Small intestine (tissue), 7 donors: ENCODE results near the gene RFK. TPM values are rescaled to one million over a fixed set of nuclear protein-coding genes. Genes with fewer than 3 reads are reported as not detected.
A peak's percentile ranks its signal among the peaks of the same experiment; 100 is the strongest.

Experiments
- DNase-seq, 2 donors: peaks; one replicate each; pipeline versions ENCODE4 v3.0.0 to v3.0.0-alpha.2; 2013
- FAIRE-seq: peaks from 2 replicates; lab custom pipeline; 2012; peaks lifted over from hg19 to GRCh38; lab: Jason Lieb, UNC
- H3K27ac ChIP-seq, 3 donors: one replicate each; pipeline ENCODE4 v1.5.1; 2013; ENCODE audit warnings: low read length in 2 of 3, mild to moderate bottlenecking in 2 of 3, control low read depth in 1 of 3, inconsistent platforms in 1 of 3, low read depth in 1 of 3, moderate library complexity in 1 of 3
- H3K27me3 ChIP-seq, 3 donors: one replicate each; pipeline ENCODE4 v1.6.1; 2013; ENCODE audit warnings: low read length in 3 of 3, inconsistent platforms in 1 of 3; ENCODE audit not compliant: control insufficient read depth in 3 of 3, insufficient read depth in 3 of 3
- H3K36me3 ChIP-seq, 3 donors: one replicate each; pipeline ENCODE4 v1.6.1; 2013; ENCODE audit warnings: low read length in 3 of 3, inconsistent platforms in 1 of 3, low read depth in 1 of 3, mild to moderate bottlenecking in 1 of 3, moderate library complexity in 1 of 3; ENCODE audit not compliant: control insufficient read depth in 3 of 3, insufficient read depth in 2 of 3
- H3K4me1 ChIP-seq, 3 donors: one replicate each; pipeline ENCODE4 v1.6.1; 2013; ENCODE audit warnings: low read length in 2 of 3, inconsistent platforms in 1 of 3, low read depth in 1 of 3, mild to moderate bottlenecking in 1 of 3, moderate library complexity in 1 of 3; ENCODE audit not compliant: control insufficient read depth in 3 of 3, insufficient read depth in 2 of 3
- H3K4me3 ChIP-seq, 3 donors: one replicate each; pipeline ENCODE4 v1.5.1; 2013; ENCODE audit warnings: low read length in 3 of 3, control low read depth in 1 of 3, inconsistent platforms in 1 of 3, low read depth in 1 of 3, mild to moderate bottlenecking in 1 of 3, moderate library complexity in 1 of 3
- H3K9me3 ChIP-seq, 2 donors: one replicate each; pipeline ENCODE4 v1.6.1; 2013; ENCODE audit warnings: low read depth in 1 of 2, low read length in 1 of 2; ENCODE audit not compliant: control insufficient read depth in 2 of 2, insufficient read depth in 1 of 2
- whole genome bisulfite sequencing, 3 donors: extraction: QIAGEN DNeasy Blood & Tissue Kit; methylation state at CpG; one replicate each; pipeline ENCODE4 v1.1.7; 2013; 5-methylcytosine and 5-hydroxymethylcytosine counted together
- polyA plus RNA-seq, 4 donors: library from polyadenylated mRNA; stranded (reverse) in 3 of 4; unstranded in 1 of 4; fragments of 200-250 nt in 3 of 4; fragments of 120-200 nt in 1 of 4; gene quantifications; one replicate each; pipeline versions ENCODE4 v1.2.1 to v1.2.3, GENCODE V29; 2013
- donor health status: healthy with polysubstance abuse.
- donor health status: control.
- donor health status: control.
- donor health status: Bipolar disorder and iron deficiency.
- donor health status: healthy.

RFK gene
- polyA plus RNA-seq, 4 donors, result 28.3 to 67.3 (median 49.0) TPM

DNA sequence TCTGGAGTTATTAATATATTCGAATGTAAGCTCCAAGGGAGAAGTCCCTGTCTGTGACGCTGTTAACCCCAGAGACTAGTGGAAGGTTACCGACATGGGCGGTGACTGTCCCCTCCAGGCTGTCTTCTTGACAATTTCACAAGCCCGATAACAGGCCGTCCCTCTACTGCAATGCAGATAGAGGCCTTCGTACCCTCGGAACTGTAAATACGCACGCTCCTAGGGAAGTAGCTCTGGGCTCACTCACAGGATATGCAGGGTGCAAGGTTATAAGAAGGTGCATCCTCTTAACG, 680 bp upstream of the RFK start:
- H3K27me3 ChIP-seq, result no peaks in the 10 kb centered on the region
- peaks cover 0 to 2% of the 10 kb centered on the region in 2 donors for H3K9me3 ChIP-seq
- H3K4me3 ChIP-seq, result peak overlapping the region; percentile 83 to 96 (median 93)
- 0 to 1% (median 0%) methylated on average over 11 of the region's 11 CpGs for WGBS, 3 donors
- peak in 1 of 2 donors; percentile 78 for DNase-seq
- peaks cover 0 to 12% (median 6%) of the 10 kb centered on the region in 3 donors for H3K4me1 ChIP-seq
- no peak for FAIRE-seq
- peak overlapping the region; percentile 83 to 99 (median 94) for H3K27ac ChIP-seq
- peaks cover 0 to 9% (median 0%) of the 10 kb centered on the region in 3 donors for H3K36me3 ChIP-seq

DNA sequence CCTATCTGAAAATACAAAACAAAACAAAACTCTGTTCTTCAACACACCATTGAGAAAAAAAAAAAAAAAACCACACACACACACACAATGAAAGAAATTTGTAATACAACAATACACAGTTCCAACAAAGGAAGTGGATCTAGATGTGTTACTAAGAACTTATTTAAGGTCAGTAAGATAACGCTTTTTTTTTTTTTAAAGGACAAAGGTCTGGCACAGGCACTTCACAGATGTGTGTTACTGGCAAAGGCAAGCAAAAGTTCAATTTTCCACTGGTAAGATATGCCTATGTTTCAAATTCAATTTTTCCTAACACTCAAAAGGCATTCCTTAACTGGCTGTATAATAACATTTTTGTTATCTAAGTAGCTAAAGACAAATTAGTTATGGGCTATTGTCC, 3.6 kb downstream of the RFK start:
- no peak for FAIRE-seq
- peaks cover 0 to 21% (median 3%) of the 10 kb centered on the region in 3 donors for H3K36me3 ChIP-seq
- peak; percentile 54 to 64 for DNase-seq
- no peak overlapping the region for H3K27ac ChIP-seq
- WGBS, 3 donors, result 10 to 58% (median 13%) methylated on average over 1 of the region's 1 CpG
- H3K4me3 ChIP-seq, result no peak overlapping the region
- peaks cover 0 to 2% of the 10 kb centered on the region in 2 donors for H3K9me3 ChIP-seq
- no peaks in the 10 kb centered on the region for H3K27me3 ChIP-seq
- peaks cover 0 to 14% (median 6%) of the 10 kb centered on the region in 3 donors for H3K4me1 ChIP-seq

DNA sequence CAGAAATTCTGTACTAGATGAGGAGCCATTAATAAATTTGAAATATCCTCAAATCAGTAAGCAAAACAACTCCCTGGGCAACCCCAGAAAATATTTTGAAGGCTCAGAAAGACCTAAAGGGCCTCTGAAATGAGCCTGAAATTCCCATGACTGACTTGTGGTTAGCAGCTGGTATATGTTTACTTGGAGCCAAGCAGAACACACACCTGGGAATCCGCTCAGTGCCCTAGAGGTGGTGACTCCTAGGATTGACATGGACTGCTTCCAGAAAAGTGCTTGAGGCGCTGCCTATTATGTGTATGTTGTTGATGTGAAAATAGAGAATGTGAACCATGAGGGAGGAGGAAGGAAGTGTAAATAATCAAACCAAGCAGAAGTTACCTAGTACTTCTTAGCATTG, 14.7 kb downstream of the RFK start:
- WGBS, 3 donors, result 56 to 68% (median 61%) methylated on average over 2 of the region's 2 CpGs
- H3K4me3 ChIP-seq, result no peak overlapping the region
- no peaks in the 10 kb centered on the region for H3K9me3 ChIP-seq
- no peak for FAIRE-seq
- no peaks in the 10 kb centered on the region for H3K27me3 ChIP-seq
- H3K36me3 ChIP-seq, result peaks cover 0 to 2% (median 0%) of the 10 kb centered on the region in 3 donors
- H3K4me1 ChIP-seq, result peaks cover 0 to 10% (median 0%) of the 10 kb centered on the region in 3 donors
- DNase-seq, result no peak
- no peak overlapping the region for H3K27ac ChIP-seq

DNA sequence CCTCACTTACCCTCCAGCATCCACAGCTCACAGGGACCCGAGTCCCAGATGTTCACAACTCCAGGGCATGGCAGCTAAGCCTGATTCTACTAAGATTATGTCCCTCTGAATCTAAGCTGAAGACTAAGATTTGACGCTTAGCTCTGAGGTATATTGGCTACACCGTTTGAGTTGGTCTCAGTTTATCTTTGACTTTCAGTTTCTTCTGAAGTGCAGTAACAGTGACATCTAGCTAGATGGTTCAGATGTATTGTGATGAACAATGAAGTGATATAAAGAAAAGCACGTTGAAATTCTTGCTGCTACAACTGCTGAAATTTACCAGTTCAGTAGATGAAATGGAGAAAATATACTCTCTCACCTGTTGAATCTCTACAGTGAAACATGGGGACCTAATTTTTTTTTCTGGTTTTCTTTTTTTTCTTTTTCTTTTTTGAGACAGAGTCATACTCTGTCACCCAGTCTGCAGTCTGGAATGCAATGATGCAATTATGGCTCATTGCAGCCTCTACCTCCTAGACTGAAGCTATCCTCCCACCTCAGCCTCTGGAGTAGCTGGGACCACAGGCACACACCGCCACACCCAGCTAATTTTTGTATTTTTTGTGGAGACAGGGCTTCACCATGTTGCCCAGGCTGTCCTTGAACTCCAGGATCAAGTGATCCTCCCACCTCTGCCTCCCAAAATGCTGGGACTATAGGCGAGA, 15.7 kb downstream of the RFK start:
- Histone ChIP-seq H3K27me3 (no peaks in the 10 kb centered on the region), H3K4me3 (no peak overlapping the region), H3K27ac (no peak overlapping the region), H3K36me3 (peaks cover 0 to 2% (median 0%) of the 10 kb centered on the region in 3 donors), H3K4me1 (peaks cover 0 to 20% (median 0%) of the 10 kb centered on the region in 3 donors), H3K9me3 (no peaks in the 10 kb centered on the region)
- 74 to 78% (median 75%) methylated on average over 6 of the region's 6 CpGs for WGBS, 3 donors
- FAIRE-seq (no peak), DNase-seq (no peak)

DNA sequence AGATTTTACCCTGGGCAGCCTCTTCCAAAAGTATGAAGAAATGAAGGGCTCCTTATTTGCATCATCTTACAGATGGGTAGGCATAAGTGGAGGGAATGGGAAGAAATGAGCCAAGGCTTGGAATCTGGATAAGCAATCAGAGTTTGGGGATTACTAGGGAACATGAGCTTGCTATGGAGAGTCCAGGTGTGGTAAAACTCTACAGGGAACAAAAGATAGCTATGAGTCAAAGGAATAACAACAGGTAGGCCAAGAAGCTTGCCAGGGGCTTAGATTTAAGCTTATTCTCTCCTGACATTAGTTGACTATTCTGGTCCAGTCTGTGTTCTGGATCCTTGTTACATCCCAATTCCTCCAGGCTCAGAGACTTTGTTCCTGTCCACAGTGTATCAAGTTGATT, 16.4 kb downstream of the RFK start:
- peaks cover 0 to 27% (median 1%) of the 10 kb centered on the region in 3 donors for H3K4me1 ChIP-seq
- no peak for DNase-seq
- H3K27ac ChIP-seq, result no peak overlapping the region
- H3K27me3 ChIP-seq, result no peaks in the 10 kb centered on the region
- no peak overlapping the region for H3K4me3 ChIP-seq
- FAIRE-seq, result no peak
- H3K9me3 ChIP-seq, result no peaks in the 10 kb centered on the region
- H3K36me3 ChIP-seq, result no peaks in the 10 kb centered on the region

DNA sequence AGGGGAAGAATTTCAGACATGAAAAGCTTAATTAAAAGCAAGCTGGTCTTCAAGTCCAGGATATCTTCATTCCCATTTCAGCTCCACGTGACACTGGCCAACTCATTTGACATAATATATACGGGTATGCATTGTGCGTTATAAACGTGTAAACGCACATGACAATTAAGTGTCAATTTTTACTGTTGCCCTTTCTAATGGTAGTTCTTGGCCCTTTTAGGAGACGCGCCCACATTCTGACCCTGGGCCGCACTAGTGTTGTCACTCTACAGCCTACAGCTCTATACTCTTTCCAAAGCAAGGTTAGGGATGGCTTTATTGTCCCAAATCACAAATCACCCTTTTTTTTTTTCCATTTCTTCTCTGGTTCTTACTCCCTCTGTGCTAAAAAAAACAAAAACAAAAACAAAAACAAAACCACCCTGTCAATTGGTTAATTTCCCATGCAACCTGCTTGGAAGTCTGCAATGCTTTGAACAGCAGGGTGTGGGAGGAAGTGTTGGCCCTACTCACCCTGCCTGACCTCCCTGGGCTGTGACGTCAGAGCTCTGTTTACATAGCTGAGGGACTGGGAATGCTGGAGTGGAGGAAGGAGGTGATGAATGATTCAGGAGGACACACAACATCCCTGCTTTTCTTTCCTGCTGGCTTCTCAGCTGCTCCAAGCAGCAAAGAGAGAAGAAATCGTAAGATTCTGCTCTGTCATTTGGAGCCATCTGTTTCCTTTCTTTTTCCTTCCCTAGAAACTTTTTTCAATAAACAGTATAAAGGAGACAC, 19.3 kb downstream of the RFK start:
- DNase-seq (peak; percentile 92 to 97), FAIRE-seq (no peak)
- H3K4me1 ChIP-seq, result peaks cover 0 to 35% (median 9%) of the 10 kb centered on the region in 3 donors
- H3K27ac ChIP-seq, result peak overlapping the region; percentile 38 to 81 (median 70)
- no peaks in the 10 kb centered on the region for H3K9me3 ChIP-seq
- H3K4me3 ChIP-seq, result no peak overlapping the region
- WGBS, 3 donors, result 62 to 67% (median 66%) methylated on average over 10 of the region's 10 CpGs
- no peaks in the 10 kb centered on the region for H3K36me3 ChIP-seq
- H3K27me3 ChIP-seq, result no peaks in the 10 kb centered on the region

DNA sequence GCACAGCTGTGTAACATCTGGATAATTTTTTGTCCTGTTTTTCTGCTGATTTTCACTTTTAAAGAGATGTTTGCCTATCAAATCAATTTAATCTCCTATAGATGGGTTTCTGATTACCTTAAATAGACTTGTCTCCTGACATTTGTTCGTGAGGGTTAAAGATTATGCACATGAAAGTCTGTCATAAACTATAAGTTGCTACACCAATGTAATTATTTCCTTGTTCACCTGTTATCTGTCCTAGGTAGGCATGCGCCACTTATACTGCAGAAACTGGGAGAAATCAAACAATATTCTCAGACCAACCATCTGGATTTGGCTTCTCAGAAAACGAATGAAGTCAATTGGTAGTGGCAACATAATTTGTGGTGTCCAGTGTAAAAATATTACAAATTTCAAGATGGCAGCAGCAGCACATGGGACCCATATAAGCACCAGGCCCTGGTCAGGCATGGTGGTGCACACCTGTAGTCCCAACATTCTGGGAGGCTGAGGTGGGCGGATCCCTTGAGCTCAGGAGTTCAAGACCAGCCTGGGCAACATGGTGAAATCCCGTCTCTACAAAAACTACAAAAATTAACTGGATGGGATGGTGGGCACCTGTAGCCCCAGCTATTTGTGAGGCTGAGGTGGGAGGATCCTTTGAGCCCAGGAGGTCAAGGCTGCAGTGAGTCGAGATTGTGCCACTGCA, 20.3 kb downstream of the RFK start:
- peaks cover 0 to 43% (median 9%) of the 10 kb centered on the region in 3 donors for H3K4me1 ChIP-seq
- 44 to 67% (median 55%) methylated on average over 6 of the region's 6 CpGs for WGBS, 3 donors

DNA sequence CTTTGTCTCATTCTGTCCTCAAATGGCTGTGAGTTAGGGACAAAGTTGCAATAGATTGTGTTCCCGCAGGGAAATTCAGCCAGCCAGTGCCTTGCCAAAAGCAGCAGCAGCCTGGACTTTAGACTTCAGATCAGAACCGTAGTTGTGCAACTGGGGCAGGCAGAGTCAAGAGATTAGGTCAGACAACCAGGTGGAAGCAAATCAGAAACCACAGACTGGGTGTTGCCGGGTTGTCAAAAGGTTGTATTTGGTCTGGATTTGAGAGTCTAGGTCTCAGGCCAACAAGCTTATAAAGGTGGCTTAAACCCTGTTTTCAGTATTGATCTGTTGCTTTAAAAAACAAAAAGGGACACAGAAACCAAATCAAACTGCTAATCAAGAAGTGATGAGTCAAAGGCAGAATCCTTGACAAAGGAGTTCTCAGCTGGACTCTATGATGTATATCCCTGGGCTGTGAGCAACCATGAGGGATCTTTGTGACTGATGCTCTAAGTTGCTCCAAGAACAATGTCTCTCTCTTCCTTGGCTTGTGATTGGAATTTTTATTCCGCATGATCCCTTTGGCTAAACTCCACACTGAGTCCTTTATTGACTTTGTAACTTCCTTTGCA, 20.9 kb downstream of the RFK start:
- DNase-seq, result peak; percentile 92 to 97
- H3K4me1 ChIP-seq, result peaks cover 0 to 49% (median 9%) of the 10 kb centered on the region in 3 donors
- no peak for FAIRE-seq

More for the DNA sequence above, 20.3 kb downstream of the RFK start:
- peak in 1 of 2 donors; percentile 52 for DNase-seq
- Histone ChIP-seq H3K27me3 (no peaks in the 10 kb centered on the region), H3K27ac (peak overlapping the region; percentile 38 to 81 (median 70)), H3K4me3 (no peak overlapping the region), H3K9me3 (no peaks in the 10 kb centered on the region), H3K36me3 (no peaks in the 10 kb centered on the region)
- FAIRE-seq, result no peak

More for the DNA sequence above, 20.9 kb downstream of the RFK start:
- no peaks in the 10 kb centered on the region for H3K9me3 ChIP-seq
- no peak overlapping the region for H3K4me3 ChIP-seq
- no peaks in the 10 kb centered on the region for H3K27me3 ChIP-seq
- H3K36me3 ChIP-seq, result no peaks in the 10 kb centered on the region
- peak overlapping the region; percentile 38 to 81 (median 70) for H3K27ac ChIP-seq
- WGBS, 3 donors, result 8 to 30% (median 13%) methylated on average over 4 of the region's 4 CpGs
